HL-60 (cell line): ENCODE data around the gene COLEC12.

Experiments used
- DNase-seq, 2 experiments: peaks; one replicate each; pipeline ENCODE4 v3.0.0-alpha.2; 2010 to 2020; ENCODE audit warnings: low read depth in 1 of 2, low spot score in 1 of 2
- H3K27ac ChIP-seq: fragments of 250-450 bp; sonication (Bioruptor Pico); replicated peaks from 2 replicates; pipeline ENCODE4 v1.5.1; 2020; ENCODE audit warnings: mild to moderate bottlenecking, moderate library complexity
- H3K27me3 ChIP-seq: fragments of 250-450 bp; sonication (Bioruptor Pico); 2 replicates; pipeline ENCODE4 v1.5.1; 2021; ENCODE audit warnings: mild to moderate bottlenecking, moderate library complexity; ENCODE audit not compliant: insufficient read depth, poor library complexity, severe bottlenecking
- H3K4me3 ChIP-seq: replicated peaks from 2 replicates; pipeline ENCODE4 v1.5.1; 2011; ENCODE audit warnings: mild to moderate bottlenecking, control low read depth, low read length; ENCODE audit not compliant: insufficient read depth
- CTCF ChIP-seq: IDR thresholded peaks from one replicate; pipeline ENCODE4 v1.5.1; 2011; ENCODE audit warnings: low read length, control low read depth, inconsistent platforms; ENCODE audit not compliant: insufficient read depth
- GABPA ChIP-seq: IDR thresholded peaks from 2 replicates; pipeline ENCODE4 v1.6.1; 2012; ENCODE audit warnings: low read depth
- POLR2AphosphoS5 ChIP-seq: IDR thresholded peaks from 2 replicates; pipeline ENCODE4 v1.6.1; 2012; ENCODE audit warnings: low read depth
- REST ChIP-seq: IDR thresholded peaks from 2 replicates; pipeline ENCODE4 v1.6.1; 2012; ENCODE audit warnings: low read depth; ENCODE audit not compliant: insufficient replicate concordance
- SPI1 ChIP-seq: IDR thresholded peaks from 2 replicates; pipeline ENCODE4 v1.6.1; 2012; ENCODE audit warnings: low read depth, mild to moderate bottlenecking, borderline replicate concordance

The COLEC12 gene

GRCh38 chr18:321865-322467 is 178.5 kb downstream of the COLEC12 start:
- no peak overlapping the region for H3K27ac ChIP-seq
- no peak for DNase-seq
- no peak overlapping the region for H3K4me3 ChIP-seq
- H3K27me3 ChIP-seq: no peaks in the 10 kb centered on the region
- TF ChIP-seq GABPA (no peak), POLR2AphosphoS5 (no peak)

- no peak for TF ChIP-seq CTCF
- TF ChIP-seq SPI1: no peak
- TF ChIP-seq GABPA: no peak
- no peak for TF ChIP-seq POLR2AphosphoS5
- no peak for TF ChIP-seq REST
- Histone ChIP-seq H3K4me3 (no peak overlapping the region), H3K27ac (no peak overlapping the region), H3K27me3 (no peaks in the 10 kb centered on the region)
- no peak for DNase-seq
These were observed 180.3 kb downstream of the COLEC12 start for GRCh38 chr18:320155-320554.

GRCh38 chr18:319720-320119 is 180.8 kb downstream of the COLEC12 start:
- Histone ChIP-seq H3K27me3 (no peaks in the 10 kb centered on the region), H3K4me3 (no peak overlapping the region), H3K27ac (no peak overlapping the region)
- TF ChIP-seq REST (no peak), POLR2AphosphoS5 (no peak), CTCF (no peak), SPI1 (no peak), GABPA (no peak)
- DNase-seq: no peak

GRCh38 chr18:318791-319291 is 181.7 kb downstream of the COLEC12 start:
- TF ChIP-seq SPI1 (no peak), CTCF (no peak), GABPA (no peak), REST (no peak), POLR2AphosphoS5 (no peak)
- Histone ChIP-seq H3K4me3 (no peak overlapping the region), H3K27me3 (no peaks in the 10 kb centered on the region), H3K27ac (no peak overlapping the region)
- DNase-seq: no peak
